Type B pancreatic cell (in vitro differentiated cells): ENCODE data around the gene TCIRG1. TPM values are rescaled to one million over a fixed set of nuclear protein-coding genes. Genes with fewer than 3 reads are reported as not detected.

Experiments used
- DNase-seq: peaks from one replicate; pipeline ENCODE4 v3.0.0; 2021; ENCODE audit warnings: mixed read lengths; ENCODE audit not compliant: unreplicated experiment; ENCODE audit errors: extremely low spot score
- H3K27ac Mint-ChIP-seq: 2 replicates; pipeline ENCODE4 v1.8.0; 2021; ENCODE audit warnings: mild to moderate bottlenecking, mixed read lengths
- H3K27me3 Mint-ChIP-seq: 2 replicates; pipeline ENCODE4 v1.8.0; 2021; ENCODE audit warnings: mixed read lengths
- H3K36me3 Mint-ChIP-seq: 2 replicates; pipeline ENCODE4 v1.8.0; 2021; ENCODE audit warnings: mixed read lengths
- H3K4me1 Mint-ChIP-seq: one replicate; pipeline ENCODE4 v1.8.0; 2021; ENCODE audit warnings: mixed read lengths; ENCODE audit not compliant: unreplicated experiment
- H3K4me3 Mint-ChIP-seq: 2 replicates; pipeline ENCODE4 v1.8.0; 2021; ENCODE audit warnings: mild to moderate bottlenecking, mixed read lengths
- H3K9me3 Mint-ChIP-seq: 2 replicates; pipeline ENCODE4 v1.8.0; 2021; ENCODE audit warnings: mixed read lengths
- total RNA-seq: library from RNA; stranded (reverse); gene quantifications from 2 replicates; pipeline ENCODE4 v1.2.1, GENCODE V29; 2021; ENCODE audit warnings: low replicate concordance
- TF ChIP-seq, protein P1 (sequence below): fragments of 200-600 bp; sonication (generic); conservative IDR thresholded peaks from 2 replicates; pipeline ENCODE4 v1.5.0; 2021; ENCODE audit warnings: antibody characterized with exemption, mild to moderate bottlenecking

The TCIRG1 gene
- total RNA-seq, 1 donor from 2014 or later: 37.0 TPM

DNA sequence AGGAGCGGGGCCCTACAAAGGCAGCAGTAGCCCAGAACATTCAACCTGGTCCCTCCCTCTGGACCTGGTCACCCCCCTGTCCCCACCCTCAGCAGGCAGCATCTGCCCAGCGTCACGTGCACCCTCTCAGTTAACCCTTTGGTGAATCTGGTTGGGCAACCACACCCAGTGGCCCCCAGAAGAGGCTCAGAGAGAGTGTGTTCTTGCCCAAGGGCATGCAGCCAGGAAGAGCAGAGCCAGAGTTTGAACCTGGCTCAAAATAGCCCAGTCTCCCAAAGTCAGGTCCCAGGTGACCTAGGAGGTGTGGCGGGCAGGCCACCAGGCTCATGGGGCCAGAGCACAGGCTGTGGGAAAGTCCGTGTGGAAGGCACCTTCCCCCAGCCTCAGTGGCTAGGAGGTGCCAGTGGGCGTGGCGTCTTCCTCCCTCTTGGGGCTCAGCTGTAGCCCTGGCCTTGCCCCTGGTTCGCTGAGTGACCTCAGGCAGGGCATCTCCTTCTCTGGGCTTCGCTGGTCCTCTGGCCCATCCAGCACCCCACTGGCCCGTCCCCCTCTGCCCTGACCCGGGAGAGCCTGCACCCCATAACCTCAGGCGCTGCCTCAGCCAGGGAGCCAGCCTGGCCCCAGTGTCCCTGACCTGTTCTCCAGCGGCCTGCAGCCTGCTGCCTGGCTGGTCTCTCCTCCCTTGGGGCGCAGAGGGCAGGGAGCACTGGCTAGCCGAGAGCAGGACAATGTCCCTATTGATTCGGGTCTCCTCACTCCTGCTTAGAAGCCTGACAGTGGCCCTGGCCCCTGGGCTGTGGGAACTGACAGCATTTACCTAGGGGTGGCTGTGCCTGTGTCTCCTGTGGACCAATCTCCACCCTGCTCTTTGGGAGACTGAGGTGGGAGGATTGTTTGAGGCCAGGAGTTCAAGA, 21.7 kb upstream of the TCIRG1 start:
- TF ChIP-seq, protein P1, sequence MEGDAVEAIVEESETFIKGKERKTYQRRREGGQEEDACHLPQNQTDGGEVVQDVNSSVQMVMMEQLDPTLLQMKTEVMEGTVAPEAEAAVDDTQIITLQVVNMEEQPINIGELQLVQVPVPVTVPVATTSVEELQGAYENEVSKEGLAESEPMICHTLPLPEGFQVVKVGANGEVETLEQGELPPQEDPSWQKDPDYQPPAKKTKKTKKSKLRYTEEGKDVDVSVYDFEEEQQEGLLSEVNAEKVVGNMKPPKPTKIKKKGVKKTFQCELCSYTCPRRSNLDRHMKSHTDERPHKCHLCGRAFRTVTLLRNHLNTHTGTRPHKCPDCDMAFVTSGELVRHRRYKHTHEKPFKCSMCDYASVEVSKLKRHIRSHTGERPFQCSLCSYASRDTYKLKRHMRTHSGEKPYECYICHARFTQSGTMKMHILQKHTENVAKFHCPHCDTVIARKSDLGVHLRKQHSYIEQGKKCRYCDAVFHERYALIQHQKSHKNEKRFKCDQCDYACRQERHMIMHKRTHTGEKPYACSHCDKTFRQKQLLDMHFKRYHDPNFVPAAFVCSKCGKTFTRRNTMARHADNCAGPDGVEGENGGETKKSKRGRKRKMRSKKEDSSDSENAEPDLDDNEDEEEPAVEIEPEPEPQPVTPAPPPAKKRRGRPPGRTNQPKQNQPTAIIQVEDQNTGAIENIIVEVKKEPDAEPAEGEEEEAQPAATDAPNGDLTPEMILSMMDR: no peak

DNA sequence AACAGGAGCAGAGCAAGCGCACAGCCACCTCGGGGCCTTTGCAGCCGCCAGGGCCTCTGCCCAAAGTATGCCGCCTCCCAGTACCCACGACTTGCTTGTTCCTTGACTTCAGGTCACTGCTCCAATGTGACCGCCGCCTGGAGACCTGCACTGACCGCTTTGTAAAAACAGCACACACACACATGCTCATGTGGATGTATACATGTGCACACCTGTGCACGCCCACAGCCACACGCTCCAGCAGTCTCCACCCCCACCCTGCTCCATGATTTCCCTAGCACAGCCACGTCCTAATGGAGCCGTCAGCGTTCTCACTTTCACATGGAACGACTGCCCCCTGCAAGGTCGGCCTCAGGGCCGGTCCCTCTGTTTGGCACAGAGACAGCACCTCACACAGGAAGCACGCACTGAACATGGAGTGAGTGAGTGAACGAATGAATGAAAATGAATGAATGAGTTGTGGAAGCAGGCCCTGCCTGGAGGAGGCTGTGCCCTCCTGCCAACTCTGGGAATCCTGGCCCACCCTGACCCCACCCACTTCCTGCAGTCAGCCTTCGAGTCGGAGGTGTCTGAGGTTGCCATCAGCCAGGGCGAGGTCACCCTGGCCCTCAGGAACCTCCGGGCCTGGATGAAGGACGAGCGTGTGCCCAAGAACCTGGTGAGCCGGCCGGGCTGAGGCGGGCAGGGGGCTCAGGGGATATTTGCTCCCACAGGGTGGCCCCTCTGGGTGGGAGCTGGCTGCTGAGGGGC, 20.7 kb upstream of the TCIRG1 start:
- H3K4me1 Mint-ChIP-seq: peaks cover 29% of the 10 kb centered on the region
- no peaks in the 10 kb centered on the region for H3K27me3 Mint-ChIP-seq
- H3K36me3 Mint-ChIP-seq: no peaks in the 10 kb centered on the region
- peak overlapping the region; percentile 27 for H3K27ac Mint-ChIP-seq
- no peak for DNase-seq
- no peak overlapping the region for H3K4me3 Mint-ChIP-seq
- no peaks in the 10 kb centered on the region for H3K9me3 Mint-ChIP-seq
- TF ChIP-seq, protein P1: no peak

More for the DNA sequence above, 21.7 kb upstream of the TCIRG1 start:
- Mint-ChIP-seq H3K4me1 (peaks cover 31% of the 10 kb centered on the region), H3K36me3 (no peaks in the 10 kb centered on the region), H3K4me3 (no peak overlapping the region), H3K27ac (peak overlapping the region; percentile 41), H3K27me3 (no peaks in the 10 kb centered on the region), H3K9me3 (no peaks in the 10 kb centered on the region)
- no peak for DNase-seq

DNA sequence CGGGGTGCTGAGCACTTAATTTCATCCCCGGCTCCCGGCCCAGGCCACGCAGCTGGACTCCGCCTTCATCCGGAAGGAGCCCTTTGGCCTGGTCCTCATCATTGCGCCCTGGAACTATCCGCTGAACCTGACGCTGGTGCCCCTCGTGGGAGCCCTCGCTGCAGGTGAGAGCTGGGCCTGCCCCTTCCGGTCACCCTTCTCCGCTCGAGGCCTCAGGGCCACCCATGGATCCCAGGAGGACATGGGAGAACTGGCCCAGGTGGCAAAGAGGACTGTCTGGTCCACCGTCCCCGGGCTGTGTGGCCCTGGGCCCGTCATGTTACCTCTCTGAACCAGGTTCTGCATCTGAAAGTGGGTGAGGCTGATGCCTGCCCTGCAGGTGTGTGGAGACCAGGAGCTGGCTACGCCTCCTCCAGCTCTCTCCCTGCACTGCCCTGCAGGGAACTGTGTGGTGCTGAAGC, 20.1 kb upstream of the TCIRG1 start:
- Mint-ChIP-seq H3K4me1 (peaks cover 25% of the 10 kb centered on the region), H3K27ac (no peak overlapping the region), H3K4me3 (no peak overlapping the region), H3K9me3 (no peaks in the 10 kb centered on the region), H3K36me3 (no peaks in the 10 kb centered on the region), H3K27me3 (no peaks in the 10 kb centered on the region)
- no peak for DNase-seq
- TF ChIP-seq, protein P1: no peak

DNA sequence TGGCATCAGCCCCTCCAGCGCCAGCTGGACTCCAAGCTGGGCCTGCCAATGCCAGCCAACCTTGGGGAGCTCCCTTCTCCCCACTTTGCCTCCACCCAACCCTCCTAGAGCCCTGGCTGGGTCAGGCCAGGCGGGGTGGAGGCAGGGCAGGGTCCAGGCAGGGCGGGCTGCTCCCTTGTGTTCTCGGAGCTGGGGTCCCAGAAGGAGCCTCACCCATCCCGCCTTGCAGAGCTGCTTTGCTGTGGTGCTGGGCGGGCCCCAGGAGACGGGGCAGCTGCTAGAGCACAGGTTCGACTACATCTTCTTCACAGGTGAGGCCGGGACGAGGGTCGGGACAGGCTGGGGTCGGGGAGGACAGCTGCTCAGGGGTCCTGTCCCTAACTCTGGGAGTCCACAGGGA, 19.3 kb upstream of the TCIRG1 start:
- Mint-ChIP-seq H3K27me3 (no peaks in the 10 kb centered on the region), H3K9me3 (no peaks in the 10 kb centered on the region), H3K4me1 (peaks cover 21% of the 10 kb centered on the region), H3K36me3 (peaks cover 2% of the 10 kb centered on the region), H3K27ac (no peak overlapping the region), H3K4me3 (no peak overlapping the region)
- TF ChIP-seq, protein P1: no peak
- no peak for DNase-seq

- H3K27ac Mint-ChIP-seq: no peak overlapping the region
- peaks cover 5% of the 10 kb centered on the region for H3K9me3 Mint-ChIP-seq
- DNase-seq: no peak
- H3K36me3 Mint-ChIP-seq: peaks cover 9% of the 10 kb centered on the region
- no peaks in the 10 kb centered on the region for H3K27me3 Mint-ChIP-seq
- TF ChIP-seq, protein P1: peak; percentile 59
- H3K4me1 Mint-ChIP-seq: peaks cover 21% of the 10 kb centered on the region
- H3K4me3 Mint-ChIP-seq: no peak overlapping the region
Observed at GRCh38 chr11:68020575-68020974, 18.2 kb upstream of the TCIRG1 start.
